DND-41 (cell line): ENCODE data around the gene CCR6.

ENCODE experiments used
- EZH2 ChIP-seq: IDR thresholded peaks from 3 replicates; pipeline ENCODE4 v1.6.1; 2012; ENCODE audit warnings: borderline replicate concordance, low read depth, mild to moderate bottlenecking, moderate library complexity, low read length, inconsistent platforms; ENCODE audit not compliant: severe bottlenecking
- TF ChIP-seq, protein P1 (sequence below): IDR thresholded peaks from 2 replicates; pipeline ENCODE4 v1.5.1; 2012; ENCODE audit warnings: borderline replicate concordance, low read length, moderate library complexity, mild to moderate bottlenecking; ENCODE audit not compliant: poor library complexity, severe bottlenecking; ENCODE audit errors: extremely low read depth

GRCh38 chr6:167102318-167102717 lies 20.6 kb upstream of the CCR6 start:
- TF ChIP-seq, protein P1, sequence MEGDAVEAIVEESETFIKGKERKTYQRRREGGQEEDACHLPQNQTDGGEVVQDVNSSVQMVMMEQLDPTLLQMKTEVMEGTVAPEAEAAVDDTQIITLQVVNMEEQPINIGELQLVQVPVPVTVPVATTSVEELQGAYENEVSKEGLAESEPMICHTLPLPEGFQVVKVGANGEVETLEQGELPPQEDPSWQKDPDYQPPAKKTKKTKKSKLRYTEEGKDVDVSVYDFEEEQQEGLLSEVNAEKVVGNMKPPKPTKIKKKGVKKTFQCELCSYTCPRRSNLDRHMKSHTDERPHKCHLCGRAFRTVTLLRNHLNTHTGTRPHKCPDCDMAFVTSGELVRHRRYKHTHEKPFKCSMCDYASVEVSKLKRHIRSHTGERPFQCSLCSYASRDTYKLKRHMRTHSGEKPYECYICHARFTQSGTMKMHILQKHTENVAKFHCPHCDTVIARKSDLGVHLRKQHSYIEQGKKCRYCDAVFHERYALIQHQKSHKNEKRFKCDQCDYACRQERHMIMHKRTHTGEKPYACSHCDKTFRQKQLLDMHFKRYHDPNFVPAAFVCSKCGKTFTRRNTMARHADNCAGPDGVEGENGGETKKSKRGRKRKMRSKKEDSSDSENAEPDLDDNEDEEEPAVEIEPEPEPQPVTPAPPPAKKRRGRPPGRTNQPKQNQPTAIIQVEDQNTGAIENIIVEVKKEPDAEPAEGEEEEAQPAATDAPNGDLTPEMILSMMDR, result no peak
- no peak for TF ChIP-seq EZH2
